Dermis blood vessel endothelial cell (primary cell): ENCODE data around the gene PIGK. TPM values are rescaled to one million over a fixed set of nuclear protein-coding genes. Genes with fewer than 3 reads are reported as not detected.
"Not testable (repeated sequence)": the region's sequence is repeated elsewhere in the genome, so short reads cannot be mapped to it uniquely, and the experiment has no call there.

Source experiments
- DNase-seq: peaks from one replicate; pipeline ENCODE4 v3.0.0; 2010
- total RNA-seq: library from RNA; depleted of rRNA; stranded (reverse); fragments of >200 nt; gene quantifications from 2 replicates; pipeline ENCODE4 v1.2.3, GENCODE V29; 2014

Gene PIGK
- 30.6 and 69.4 TPM in 2 replicates for total RNA-seq

DNA sequence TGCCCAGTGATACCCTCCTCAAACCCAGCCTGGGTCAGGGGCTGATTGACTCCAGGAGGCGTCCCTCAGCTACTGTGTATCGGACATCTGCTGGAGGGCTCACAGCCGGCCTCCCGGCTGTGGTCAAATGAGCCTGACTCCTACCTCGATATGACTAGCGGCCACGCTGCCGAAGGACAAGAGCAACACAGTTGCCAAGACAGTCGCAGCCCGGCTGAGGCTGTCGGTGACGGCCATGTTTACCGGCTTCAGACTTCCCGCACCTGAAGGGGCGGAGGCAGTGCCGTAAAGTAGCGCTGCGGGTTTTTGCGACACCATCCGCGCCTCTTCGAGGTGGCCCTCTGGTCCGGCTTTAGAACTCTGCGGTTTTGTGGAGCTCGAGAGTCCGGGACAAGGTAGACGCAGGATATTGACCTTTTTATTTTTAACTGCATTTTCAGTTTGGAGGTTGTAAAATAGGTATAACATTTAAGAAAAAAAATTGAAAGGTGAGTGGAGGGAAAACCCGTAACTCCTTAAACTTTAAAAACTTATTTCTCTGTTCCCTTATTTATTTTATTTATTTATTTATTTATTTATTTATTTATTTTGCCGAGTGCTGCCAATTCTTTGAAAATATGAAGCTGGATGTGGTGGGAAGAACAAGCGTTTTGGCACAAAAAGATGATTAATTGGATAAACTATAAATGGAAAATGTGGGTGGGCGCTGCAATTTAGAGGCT lies at the start of gene PIGK:
PIGK (minus strand) TSS at position 265 of the 722 bp plus-strand sequence; CDS start at position 237, 28 bp downstream.
- peak; percentile 94 for DNase-seq

GRCh38 chr1:77267035-77267434 lies 47.8 kb upstream of the PIGK start:
- no peak for DNase-seq

GRCh38 chr1:77265180-77265579 lies 46.0 kb upstream of the PIGK start:
- DNase-seq, result no peak

DNA sequence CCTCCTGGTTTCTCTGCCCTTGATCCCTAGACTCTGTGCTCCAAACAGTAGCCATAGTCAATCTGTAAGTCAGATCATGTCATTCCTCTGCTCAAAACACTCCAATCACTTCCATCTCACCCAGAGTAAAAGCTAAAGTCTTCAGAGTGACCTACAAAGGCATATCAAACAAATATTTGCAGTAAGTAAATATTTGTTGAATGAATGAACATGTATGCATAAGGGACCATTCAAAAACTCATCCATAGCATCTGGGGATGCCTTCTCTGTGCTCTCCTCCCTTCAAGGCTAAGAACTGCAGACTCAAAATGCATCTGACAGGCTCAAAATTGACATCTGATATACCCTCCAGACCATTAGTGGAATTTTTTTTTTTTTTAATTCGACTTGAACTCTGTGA lies 44.5 kb upstream of the PIGK start:
- no peak for DNase-seq

GRCh38 chr1:77253211-77253610 lies 34.0 kb upstream of the PIGK start:
- DNase-seq, result no peak

DNA sequence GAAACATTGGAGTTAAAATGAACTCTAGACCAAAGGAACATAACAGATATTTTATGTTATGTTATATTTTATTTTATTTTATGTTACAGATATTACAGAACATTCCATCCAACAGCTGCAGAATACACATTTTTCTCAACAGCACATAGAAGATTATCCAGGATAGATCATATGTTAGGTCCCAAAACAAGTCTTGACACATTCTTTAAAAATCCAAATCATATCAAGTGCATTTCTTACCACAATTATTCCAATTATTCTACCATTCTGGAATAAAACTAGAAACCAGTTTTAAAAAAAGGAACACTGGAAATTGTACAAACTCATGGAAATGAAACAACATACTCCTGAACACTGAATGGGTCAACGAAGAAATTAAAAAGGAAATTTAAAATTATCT lies 30.9 kb upstream of the PIGK start:
- no peak for DNase-seq

DNA sequence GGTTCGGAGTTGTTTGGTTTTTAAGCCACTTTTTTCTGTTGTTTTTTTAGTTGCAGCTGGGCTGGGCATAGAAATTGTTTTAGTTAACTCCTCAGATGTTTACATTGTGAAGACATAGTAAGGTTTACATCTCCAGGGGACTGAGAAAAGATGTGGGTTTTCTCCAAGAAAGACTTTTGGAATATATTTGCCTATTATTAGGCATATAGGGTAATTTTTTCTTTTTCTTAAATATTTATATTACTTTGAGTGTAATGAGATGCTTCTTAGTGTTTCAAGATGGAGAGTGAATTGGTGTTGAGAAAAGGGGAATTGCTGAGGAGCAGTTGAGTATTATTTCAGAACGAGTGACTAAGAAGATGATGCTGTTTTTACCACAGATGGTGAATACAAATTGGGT lies 26.6 kb upstream of the PIGK start:
- DNase-seq, result no peak

DNA sequence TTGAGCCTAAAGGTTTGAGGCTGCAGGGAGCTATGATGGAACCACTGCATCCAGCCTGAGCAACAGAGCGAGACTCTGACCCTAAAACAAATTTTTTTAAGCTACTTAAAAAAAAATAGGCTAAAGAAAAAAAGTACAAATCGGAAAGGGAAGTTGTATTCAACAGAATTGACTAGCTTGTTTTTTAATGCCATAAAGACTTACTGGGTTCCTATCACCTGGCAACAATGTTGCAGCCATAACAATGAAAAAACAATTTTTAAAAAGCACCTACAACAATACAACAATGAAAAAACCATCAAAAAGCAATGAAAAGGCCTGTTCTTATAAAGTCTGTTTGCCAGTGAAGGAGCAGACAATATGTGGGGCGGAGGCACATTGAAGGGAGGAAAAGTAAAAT lies 20.1 kb upstream of the PIGK start:
- DNase-seq, result no peak

GRCh38 chr1:77238462-77238861 lies 19.2 kb upstream of the PIGK start:
- DNase-seq, result no peak

GRCh38 chr1:77234943-77235342 lies 15.7 kb upstream of the PIGK start:
- no peak for DNase-seq

DNA sequence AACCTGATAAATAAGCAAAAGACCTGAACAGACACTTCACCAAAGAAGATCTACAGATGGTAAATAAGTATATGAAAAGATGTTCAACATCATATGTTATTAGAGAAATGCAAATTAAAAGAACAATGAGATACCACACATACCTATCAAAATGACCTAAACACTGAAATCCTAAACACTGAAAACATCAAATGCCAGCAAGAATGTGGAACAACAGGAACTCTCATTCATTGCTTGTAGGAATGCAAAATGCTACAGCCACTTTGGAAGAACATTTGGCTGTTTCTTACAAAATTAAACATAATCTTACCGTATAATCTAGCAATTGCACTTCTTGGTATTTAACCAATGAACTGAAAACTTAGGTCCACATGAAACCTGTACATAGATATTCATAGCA lies 14.9 kb upstream of the PIGK start:
- DNase-seq, result no peak

DNA sequence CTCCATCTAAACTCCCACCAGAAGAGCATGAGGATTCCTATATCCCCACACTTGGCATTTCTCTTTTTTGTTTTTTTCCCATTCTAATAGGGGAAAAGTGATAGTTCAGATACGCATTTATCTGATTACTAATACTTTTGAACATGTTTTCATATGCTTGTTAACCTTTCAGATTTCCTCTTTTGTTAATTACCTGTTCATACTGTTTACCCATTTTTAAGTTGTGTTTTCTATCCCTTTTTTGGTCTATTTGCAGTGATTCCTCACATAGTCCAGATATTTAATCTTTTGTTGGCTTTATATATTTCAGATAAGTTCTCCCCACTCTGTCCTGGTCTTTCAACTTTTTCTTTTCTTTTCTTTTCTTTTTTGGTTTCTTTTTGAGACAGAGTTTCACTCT lies 13.6 kb upstream of the PIGK start:
- DNase-seq, result no peak

GRCh38 chr1:77230051-77230450 lies 10.8 kb upstream of the PIGK start:
- no peak for DNase-seq

- peak; percentile 35 for DNase-seq
These were observed 9.6 kb upstream of the PIGK start for GRCh38 chr1:77228836-77229235.

GRCh38 chr1:77227381-77227780 lies 8.2 kb upstream of the PIGK start:
- DNase-seq, result no peak

- DNase-seq, result no peak
These were observed 3.3 kb upstream of the PIGK start for GRCh38 chr1:77222496-77222895.

DNA sequence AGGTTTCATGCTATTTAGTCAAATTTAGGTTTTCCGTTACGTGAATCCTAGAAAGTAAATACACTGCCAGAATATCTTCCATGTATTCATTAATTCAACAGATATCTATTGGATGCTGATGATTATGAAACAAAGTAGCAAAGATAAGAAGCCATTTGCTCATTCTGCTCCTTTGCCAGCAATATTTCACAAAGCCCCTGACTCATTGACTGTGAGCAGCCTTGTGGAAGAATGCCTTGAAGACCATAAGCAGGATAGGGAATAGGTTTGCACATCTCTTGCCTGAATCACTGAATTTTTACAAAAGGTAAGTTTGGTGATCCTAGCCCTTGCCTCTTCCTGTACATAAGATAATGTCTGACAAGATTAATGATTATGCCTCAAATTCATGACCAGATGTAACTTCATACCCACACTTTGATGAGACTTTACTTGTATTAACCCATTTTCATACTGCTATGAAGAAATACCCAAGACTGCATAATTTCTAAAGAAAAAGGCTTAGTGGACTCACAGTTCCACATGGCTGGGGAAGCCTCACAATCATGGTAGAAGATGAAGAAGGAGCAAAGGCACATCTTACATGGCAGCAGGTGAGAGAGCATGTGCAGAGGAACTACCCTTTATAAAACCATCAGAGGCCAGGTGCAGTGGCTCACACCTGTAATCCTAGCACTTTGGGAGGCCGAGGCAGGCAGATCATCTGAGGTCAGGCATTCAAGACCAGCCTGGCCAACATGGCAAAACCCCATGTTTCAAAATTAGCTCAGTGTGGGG lies 1.6 kb upstream of the PIGK start:
- peak; percentile 28 for DNase-seq

- DNase-seq, result no peak
These were observed 609 bp downstream of the PIGK start for GRCh38 chr1:77218477-77219165.

DNA sequence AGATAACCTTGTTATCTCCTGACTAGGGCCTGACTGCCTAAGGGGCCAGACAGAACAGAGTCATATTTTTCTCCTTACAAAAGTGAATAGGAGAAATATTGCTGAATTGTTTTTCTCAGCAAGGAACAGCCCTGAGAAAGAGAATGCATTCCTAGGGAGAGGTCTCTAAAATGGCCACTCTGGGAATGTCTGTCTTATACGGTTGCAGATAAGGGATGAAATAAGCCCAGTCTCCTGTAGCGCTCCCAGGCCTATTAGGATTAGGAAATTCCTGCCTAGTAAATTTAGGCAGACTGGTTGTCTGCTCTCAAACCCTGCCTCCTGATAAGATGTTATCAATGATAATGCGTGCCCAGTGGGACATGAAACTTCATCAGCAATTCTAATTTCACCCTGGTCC lies 15.2 kb downstream of the PIGK start:
- not testable (repeated sequence) for DNase-seq

DNA sequence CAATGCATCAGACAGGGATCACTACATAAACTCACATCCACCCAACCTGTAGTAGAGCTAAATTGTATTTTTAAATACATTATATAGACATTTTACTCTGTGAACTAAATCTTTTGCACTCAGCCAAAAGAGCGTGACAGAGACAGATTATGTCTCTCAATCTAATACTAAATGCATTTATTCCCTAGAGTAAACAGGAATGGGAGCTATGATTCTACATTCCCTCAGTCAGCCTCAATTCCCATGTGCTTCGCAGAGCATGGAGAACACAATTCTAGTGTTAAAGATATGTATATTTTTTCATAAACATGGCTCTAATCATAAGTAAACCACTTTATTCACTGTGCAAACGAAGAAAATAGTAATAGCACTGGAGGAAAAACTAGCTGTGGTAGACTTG lies 16.5 kb downstream of the PIGK start:
- DNase-seq, result no peak

DNA sequence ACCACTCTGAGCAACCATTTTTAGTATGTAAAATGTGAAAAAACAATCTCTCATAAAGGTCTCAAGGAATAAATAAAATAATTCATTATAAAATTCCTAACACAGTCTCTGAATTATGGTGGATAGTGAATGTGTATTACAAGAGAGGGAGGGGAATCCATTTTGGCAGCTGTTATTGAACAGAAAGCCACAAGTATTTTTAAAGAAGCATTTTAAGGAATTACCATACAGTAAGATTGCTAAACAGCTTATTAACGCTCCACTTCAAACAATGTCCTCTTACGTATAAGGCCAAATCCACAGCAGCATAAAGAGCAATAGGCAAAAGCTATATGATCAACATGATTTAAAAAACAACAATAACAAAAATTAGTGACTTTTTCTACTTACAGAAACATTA lies 18.4 kb downstream of the PIGK start:
- DNase-seq, result no peak

- no peak for DNase-seq
These were observed 18.9 kb downstream of the PIGK start for GRCh38 chr1:77200293-77200692.

GRCh38 chr1:77197351-77197750 lies 21.9 kb downstream of the PIGK start:
- DNase-seq, result no peak

DNA sequence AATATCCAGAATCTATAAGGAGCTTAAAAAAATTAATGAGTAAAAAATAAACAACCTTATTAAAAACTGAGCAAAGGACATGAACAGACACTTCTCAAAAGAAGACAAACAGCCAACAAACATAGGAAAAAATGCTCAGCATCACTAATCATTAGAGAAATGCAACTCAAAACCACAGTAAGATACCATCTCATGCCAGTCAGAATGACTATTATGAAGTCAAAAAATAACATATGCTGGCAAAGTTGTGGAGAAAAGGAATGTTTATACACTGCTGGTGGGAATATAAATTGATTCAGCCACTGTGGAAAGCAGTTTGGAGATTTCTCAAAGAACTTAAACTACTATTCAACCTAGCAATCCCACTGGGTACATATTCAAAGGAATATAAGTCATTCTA lies 25.3 kb downstream of the PIGK start:
- no peak for DNase-seq
